OCI-M2 (cell line): Measurements from ENCODE around the gene SUGP2.
A peak's percentile ranks its signal among the peaks of the same experiment; 100 is the strongest.

Experiments used
- DNase-seq: peaks from one replicate; lab custom pipeline; 2025; ENCODE audit not compliant: unreplicated experiment; lab: John Stamatoyannopoulos, UW

Gene SUGP2

DNA sequence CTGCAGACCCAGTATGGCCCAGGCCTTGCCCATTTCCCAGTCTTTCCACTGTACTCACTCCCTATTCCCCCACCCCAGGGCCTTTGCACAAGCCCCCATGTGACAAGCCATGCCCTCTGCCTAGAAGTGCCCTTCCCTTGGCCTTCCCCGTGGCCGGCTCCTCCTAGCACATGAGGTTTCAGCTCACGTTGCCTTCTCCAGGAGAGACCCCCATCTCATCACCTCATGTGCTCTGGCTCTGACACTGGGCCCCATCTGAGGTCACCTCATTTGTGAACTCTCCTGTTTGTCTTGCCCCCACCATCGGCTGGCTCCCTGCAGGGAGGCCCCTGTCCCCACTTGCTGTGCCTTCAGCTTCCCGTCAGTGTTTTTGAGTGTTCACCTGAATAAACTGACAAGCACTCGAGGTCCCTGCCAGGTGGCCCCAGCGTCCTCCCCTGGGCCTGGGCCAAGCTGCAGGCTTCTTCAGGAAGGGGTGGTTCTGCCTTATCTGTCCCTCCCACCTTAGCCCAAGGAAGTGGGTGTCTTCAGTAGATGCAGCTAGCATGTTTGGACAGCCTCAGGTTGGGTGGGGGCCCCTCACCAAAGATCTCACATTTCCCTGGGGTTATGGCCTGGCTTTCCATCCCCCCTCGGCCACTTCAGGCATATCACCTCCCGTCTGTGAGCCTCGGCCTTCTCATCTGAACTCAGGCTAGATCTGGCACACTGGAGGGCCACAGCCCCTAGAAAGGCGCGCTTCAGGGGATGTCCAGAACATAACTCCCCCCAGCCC lies 26.7 kb upstream of the SUGP2 start:
- peak; percentile 79 for DNase-seq

DNA sequence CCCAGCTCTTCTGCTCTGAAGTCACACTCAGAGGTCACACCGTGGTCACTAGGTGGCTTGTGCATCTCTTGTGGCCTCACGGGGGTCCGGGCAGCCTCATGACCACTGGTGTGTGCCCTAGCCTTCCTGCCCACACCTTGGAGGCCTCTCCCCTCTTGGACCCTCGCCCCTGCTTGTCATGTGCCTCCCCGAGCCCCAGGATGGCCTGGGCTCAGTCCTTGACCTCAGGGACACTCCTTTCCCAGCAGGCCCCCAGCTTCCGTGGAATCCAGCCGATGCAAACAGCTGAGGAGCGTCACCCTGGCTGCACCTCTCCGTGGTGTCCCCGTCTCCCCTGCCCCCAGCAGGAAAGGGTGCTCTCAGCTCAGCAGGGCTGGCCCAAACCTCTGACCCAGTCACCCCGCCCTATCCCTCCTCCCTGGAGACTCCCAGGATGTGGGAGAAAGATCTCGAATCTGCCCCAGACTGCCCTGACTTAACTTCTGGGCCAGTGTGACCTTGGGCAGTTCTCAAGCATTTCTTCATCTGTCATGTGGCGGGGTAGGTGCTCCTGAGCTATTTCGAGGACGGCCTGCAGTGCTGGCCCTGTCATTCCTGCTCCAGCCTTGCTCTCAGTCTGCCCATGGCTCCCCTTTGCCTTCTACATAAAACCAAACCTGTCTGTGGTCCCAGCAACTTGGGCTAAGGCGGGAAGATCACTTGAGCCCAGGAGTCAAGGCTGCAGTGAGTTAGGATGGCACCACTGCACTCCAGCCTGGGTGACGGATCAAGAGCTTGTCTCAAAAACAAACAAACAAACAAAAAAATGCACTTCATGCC lies 25.9 kb upstream of the SUGP2 start:
- DNase-seq = no peak

DNA sequence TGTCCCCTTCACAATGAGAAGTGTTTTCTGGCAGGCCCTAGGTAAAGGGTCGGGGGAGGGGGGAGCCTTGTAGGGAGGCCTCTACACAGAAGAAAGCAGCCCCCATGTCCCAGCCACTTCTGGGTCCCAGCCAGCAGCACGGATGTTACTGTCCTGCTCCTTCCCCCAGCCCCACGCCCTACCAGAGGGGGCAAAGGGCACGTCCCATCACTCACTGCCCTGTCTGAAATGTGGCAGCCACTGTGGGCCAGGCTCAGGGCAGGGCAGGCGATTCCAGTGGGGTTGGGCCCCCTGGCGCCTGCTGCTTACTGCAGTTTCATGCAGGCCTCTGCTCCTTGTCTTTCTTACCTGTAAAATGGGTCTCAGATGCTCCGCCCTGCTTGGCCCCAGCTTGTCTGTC lies 24.4 kb upstream of the SUGP2 start:
- no peak for DNase-seq

DNA sequence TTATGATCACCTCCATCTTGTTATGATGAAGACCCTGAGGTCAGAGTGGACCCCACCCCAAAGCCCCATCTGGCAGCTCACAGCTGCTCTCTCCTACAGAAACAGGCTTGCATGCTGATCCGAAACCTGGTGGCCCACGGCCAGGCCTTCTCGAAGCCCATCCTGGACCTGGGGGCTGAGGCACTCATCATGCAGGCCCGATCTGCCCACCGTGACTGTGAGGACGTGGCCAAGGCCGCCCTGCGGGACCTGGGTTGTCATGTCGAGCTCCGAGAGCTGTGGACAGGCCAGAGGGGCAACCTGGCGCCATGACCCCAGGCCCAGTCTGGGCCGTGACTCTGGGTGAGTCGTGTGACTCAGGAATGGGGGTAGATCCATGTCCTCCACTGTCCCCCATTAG lies 24.0 kb upstream of the SUGP2 start:
- DNase-seq = no peak

DNA sequence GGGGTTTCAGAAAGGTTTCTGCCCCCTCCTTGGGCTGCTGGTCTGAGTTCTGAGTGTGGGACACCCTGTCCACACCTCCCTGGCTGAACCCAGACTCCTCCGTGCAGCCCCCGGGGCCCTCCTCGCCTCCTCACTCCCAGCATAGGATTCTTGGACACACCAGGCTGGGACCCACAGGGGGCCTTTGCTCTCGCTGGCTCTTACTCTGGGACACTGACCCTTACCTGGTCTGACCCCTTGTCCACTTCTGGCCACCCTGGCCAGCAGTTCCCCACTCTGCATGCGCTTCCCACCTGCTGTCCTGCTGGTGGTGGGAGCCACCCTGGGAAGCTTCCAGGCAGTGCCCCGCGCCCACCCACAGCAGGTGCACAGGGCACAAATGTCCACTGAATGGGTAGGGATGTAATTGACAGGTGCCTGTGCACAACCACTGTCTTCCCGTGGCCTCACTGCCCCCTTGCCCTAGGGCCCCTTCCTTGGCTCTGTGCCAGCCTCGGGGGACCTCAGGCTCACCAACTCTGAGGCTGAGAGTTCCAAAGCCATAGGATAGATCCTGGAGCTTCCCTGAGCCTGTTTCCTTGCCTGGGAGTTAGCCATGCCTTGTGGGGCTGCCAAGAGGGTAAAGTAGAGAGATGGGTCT lies 23.4 kb upstream of the SUGP2 start:
- DNase-seq = no peak

DNA sequence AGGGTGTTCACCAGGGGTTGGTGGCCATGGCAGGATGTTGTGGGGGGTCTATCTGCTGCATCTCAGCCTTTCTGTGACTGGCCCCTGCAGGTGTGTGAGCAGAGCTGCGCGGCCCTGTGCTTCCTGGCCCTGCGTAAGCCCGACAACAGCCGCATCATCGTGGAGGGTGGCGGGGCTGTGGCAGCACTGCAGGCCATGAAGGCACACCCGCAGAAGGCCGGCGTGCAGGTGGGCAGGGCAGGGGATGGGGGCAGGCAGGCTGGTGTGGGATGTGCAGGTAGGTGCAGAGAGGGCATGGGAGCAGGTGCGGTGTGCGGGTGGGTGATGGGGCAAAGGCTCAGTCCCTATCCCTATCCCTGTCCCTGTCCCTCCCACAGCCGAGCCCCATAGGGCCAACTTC lies 22.4 kb upstream of the SUGP2 start:
- DNase-seq = no peak

DNA sequence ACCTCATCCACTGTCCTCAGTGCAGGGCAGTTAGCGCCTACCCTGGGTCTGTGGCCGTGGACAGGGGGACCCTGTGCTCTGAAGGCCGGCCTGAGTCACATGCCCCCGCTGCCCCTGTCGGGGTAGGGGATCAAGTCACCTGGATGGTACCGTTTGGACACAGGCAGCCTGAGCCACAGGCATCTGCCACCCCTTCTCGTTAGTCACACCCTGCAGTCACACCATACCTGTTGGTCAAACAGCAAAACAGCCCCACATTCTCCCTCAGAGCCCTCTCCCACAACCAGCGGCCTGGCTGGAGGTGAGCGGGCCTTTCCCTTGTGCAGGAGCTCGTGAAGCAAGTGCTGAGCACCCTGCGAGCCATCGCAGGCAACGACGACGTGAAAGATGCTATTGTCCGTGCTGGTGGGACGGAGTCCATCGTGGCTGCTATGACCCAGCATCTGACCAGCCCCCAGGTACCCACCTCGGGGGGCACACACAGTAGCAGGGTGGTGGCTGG lies 21.7 kb upstream of the SUGP2 start:
- no peak for DNase-seq

DNA sequence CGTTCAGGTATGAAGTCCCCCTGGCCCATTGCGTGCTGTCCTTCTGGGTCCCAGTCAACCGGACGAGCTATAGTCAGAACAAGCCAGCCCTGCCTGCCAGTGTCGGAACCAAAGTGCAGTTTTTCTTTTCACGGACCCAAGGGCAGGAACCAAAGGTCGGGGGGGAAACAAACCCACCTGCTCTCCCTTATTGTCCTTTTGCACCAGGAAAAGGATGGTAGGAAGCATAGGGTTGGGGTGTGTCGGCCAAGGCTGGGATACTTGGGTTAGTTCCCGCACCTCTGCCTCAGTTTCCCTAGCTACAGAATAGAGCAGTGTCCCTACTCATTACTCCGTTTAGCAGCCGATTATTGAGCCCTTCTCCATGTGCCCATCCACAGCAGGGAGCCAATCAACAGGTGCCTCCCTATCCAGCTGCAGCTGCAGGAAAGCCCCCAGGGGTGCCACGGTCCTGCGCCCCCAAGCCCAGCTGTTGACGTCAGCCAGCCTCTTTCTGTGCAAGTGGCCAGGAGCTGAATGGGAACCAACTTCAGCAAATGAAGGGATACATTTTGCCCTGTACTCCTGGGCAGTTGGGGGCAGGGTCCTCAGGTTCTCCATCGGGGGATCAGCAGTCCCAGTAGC lies 21.1 kb upstream of the SUGP2 start:
- no peak for DNase-seq

DNA sequence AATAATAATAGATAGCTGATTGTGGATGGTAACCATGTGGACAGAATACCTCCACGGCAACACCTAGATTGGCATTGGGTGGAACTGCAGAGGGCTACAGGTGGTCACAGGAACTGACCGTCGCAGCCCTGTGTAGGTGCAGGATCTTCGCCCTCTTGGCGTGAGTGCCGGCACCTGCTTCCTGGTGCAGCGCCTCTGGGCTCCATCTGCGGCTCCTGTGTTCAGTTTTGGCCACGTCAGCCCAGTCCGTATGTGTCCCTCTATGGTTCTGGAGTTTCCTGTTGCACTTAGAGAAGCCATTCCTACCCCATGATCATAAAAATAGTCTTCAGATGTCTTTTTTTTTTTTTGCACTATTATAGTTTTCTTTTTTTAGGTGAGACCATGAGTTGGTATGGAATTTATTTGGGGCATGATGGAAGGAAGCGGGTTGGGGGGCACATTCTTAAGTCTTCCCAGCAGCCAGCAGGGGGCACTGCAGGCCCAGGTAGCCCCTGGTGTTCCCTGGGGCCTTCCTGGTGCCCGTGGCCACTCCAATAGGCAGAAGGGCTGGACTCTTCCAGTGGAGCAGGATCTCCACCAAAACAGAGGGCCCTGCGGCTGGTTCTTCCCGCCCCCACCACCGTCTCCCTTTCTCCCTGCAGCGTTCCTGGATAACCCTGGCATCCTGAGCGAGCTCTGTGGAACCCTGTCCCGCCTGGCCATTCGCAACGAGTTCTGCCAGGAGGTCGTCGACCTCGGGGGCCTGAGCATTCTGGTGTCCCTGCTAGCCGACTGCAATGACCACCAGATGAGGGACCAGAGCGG lies 20.4 kb upstream of the SUGP2 start:
- no peak for DNase-seq

DNA sequence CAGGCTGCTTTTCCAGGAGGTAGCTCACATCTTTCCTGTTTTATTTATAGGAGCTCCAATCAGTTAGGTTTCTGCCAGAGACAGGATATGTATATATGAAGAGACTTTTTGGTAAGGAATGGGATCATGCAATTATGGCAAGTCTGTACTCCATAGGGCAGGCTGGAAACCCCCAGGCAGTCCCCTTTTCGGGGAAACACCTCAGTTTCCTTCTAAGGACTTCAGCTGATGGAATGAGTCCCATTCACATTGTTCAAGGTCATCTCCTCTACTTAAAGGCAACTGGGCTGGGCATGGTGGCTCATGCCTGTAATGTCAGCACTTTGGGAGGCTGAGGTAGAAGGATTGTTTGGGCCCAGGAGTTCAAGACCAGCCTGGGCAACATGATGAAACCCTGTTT lies 19.6 kb upstream of the SUGP2 start:
- DNase-seq = no peak

DNA sequence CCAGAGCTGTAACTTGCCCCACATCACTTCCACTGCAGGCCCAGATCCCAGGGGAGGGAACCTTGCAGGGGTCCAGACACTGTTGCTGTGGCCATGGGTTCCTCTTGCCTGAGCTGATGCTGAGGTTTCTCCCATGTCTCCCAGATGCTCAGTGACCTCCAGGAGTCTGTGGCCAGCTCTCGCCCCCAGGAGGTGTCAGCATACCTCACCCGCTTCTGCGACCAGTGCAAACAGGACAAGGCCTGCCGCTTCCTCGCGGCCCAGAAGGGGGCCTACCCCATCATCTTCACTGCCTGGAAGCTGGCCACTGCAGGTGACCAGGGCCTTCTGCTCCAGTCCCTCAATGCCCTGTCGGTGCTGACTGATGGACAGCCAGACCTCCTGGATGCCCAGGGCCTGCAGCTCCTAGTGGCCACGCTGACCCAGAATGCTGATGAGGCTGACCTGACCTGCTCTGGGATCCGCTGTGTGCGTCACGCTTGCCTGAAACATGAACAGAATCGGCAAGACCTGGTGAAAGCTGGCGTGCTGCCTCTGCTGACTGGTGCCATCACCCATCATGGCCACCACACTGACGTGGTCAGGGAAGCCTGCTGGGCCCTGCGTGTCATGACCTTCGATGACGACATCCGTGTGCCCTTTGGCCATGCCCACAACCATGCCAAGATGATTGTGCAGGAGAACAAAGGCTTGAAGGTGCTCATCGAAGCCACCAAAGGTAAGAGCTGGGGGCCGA lies 18.3 kb upstream of the SUGP2 start:
- DNase-seq = no peak

DNA sequence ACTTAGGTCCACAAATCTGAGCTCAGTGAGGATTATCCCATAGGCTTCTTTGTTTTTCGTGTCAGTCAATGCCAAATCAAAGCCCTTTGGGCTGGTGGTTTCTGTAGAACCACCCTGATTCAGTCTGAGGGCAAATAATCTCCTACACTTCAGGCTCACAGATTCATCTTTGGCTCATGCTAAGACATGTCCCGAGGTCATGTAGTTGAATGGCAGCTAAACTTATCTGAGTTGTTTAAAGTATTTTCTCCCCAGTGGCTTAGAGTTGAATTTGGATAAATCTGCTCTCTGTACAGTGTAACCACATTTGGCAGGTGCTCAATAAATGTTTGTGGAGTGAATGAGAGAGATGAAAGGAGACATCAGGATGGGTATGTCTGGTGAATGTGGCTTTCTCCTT lies 17.4 kb upstream of the SUGP2 start:
- no peak for DNase-seq

DNA sequence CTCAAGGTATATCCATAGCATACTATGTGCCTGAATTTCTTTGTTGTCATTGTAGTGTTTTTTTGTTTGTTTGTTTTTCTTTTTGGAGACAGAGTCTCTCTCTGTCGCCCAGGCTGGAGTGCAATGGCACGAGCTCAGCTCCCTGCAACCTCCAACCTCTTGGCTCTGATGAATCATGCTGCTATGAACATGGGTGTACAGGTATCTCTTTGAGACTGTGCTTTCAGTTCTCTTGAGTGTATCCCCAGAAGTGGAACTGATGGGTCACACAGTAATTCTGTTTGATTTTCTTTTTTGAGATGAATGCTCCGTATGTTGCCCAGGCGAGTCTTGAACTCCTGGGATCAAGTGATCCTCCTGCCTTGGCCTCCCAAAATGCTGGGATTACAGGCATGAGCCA lies 16.8 kb upstream of the SUGP2 start:
- DNase-seq = no peak

DNA sequence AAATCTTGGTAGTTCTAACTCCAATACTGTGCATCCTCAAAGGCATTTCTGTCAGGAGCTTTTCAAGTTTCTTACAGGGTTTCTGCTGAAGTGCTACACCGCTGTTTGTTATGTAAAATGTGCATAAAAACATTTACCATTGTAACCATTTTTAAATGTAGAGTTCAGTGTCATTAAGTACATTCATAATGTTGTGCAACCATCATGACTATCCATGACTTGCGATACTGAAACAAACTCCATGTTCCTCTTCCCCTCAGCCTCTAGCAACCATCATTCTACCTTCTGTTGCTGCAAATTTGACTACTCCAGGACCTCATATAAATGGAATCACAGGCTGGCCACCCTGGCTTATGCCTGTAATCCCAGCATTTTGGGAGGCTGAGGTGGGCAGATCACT lies 16.1 kb upstream of the SUGP2 start:
- DNase-seq = no peak

DNA sequence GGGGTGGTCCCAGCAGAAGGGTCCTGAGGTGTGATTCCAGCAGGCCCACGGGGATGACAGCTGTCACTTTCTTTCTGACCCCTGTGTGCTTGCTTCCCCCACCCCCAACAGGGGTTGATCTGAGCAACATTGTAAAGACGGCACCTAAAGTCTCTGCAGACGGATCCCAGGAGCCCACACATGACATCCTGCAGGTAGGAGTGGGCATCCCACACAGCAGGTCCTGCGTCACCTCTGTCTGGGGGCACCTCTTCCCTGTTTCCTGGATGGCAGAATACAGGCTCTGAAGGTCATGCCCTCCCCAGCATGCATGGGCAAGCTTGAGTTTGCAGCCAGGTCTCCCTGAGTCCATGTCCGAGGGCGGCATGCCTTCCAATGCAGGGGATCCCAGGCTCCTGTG lies 10.6 kb upstream of the SUGP2 start:
- no peak for DNase-seq

DNA sequence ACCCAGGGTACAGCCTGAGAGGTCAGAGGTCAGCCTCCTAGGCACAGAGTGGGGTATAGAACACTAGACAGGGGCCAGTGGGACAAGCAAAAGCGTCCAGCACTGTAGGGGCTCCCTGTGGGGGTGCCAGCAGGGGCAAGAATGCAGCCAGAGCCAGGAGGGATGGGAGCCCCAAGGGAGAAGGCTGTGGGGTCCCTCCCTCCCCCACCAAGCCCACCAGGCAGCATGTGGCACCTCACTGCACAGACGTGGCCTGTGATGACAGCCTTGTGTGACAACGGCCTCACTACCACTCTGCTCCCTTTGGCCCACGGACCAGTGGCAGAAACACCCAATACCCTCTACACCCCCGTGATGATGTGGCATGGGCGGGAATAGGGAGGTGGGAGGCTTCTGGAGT lies 10.2 kb upstream of the SUGP2 start:
- no peak for DNase-seq

DNA sequence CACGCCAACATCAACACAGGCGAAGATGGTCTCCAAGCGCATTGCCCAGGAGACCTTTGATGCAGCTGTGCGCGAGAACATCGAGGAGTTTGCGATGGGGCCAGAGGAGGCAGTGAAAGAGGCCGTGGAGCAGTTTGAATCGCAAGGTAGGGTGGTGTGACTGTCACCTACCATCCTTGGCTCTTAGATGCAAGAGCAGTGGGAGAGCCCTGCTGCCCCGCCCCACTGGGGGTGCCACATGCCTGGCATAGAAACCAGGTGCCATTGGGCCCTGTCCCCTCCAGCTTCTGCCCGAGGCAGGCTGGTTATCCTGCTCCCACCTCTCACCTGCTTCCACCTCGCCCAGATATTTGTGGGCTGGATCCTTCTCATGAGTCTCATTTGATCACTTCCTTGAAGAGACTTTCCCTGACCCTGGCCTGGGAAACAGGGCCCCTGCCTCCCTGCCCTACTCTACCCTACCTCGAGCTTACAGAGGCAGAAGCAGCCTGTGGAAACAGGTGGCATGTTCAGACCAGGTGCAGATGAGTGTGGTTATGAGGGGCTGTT lies 9.5 kb upstream of the SUGP2 start:
- no peak for DNase-seq

DNA sequence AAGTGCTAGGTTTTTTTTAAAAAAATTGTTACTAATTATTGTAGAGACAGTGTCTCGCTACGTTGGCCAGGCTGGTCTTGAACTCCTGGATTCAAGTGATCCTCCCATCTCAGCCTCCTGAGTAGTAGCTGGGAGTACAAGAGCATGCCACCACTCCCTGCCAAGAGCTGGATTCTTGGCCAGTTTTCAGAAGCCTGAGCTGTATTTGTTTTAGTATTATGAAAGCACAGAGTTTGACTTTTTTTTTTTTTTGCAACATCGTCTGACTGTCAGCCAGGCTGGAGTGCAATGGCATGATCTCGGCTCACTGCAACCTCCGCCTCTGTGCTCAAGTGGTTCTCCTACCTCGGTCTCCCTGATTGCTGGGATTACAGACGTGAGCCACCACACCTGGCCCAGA lies 7.1 kb upstream of the SUGP2 start:
- DNase-seq = no peak

DNA sequence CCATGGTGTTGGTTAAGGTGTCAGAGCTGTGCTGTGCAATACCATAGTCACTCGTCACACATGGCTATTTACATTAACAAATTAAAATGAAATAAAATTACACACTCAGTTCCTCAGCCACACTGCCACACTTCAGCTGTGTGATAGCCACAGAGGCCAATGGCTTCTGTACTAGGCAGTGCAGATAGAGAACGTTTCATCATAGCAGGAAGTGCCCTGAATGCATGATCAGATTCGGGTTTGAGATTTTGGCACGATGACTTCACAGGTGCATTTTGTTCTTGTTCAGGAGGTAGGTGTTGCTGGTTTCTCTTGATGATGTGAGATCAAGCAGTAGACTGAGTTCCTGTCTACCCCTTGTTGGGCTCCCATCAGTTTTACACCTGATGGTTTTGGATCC lies 6.6 kb upstream of the SUGP2 start:
- DNase-seq = no peak

DNA sequence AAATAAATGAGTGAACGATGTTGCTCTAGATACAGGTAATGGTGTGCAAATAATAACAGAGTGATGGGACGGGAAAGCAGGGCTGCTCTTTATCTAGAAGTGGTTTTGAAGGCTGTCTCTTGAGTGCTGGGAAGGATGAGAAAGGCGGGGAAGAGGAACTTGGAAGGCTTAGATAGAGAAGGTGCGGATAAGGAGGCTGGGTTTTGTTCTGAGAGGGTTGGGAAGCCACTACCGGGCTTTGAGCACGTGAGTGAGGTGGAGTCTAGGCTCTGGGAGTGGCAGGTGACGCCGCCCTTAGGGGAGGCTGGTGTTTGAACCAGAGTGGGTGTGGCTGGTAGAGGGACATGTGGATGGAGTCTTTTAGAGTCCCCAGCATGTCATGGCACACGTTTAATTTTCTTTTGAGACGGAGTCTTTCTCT lies 897 bp upstream of the SUGP2 start:
- DNase-seq = peak; percentile 74
